CD4-positive, alpha-beta T cell treated with Interleukin-6 at 100 ng/mL for 8 hours (primary cell): Measurements from ENCODE around the gene DENND6A.
"Not testable (repeated sequence)": the region's sequence is repeated elsewhere in the genome, so short reads cannot be mapped to it uniquely, and the experiment has no call there.

ENCODE experiments used
- DNase-seq: peaks from one replicate; pipeline ENCODE4 v3.0.0-alpha.2; 2020; ENCODE audit warnings: mixed read lengths, low spot score

The DENND6A gene, protein sequence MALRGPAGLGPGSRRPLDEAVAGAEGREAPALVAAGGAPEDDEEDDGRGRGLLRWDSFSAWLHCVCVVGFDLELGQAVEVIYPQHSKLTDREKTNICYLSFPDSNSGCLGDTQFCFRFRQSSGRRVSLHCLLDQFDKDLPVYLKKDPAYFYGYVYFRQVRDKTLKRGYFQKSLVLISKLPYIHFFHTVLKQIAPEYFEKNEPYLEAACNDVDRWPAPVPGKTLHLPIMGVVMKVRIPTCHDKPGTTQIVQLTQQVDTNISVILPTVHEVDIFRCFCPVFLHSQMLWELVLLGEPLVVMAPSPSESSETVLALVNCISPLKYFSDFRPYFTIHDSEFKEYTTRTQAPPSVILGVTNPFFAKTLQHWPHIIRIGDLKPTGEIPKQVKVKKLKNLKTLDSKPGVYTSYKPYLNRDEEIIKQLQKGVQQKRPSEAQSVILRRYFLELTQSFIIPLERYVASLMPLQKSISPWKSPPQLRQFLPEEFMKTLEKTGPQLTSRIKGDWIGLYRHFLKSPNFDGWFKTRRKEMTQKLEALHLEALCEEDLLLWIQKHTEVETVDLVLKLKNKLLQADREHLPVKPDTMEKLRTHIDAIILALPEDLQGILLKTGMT

GRCh38 chr3:57692396-57693147, at the start of gene DENND6A:
DENND6A (minus strand) TSS chr3:57693077; CDS start chr3:57693018, 59 bp downstream.
- peak; percentile 95 for DNase-seq

GRCh38 chr3:57740027-57740426, 47.1 kb upstream of the DENND6A start:
- no peak for DNase-seq

- DNase-seq = no peak
Measured at GRCh38 chr3:57738391-57738790, 45.5 kb upstream of the DENND6A start.

- no peak for DNase-seq
Measured at GRCh38 chr3:57737840-57738239, 45.0 kb upstream of the DENND6A start.

DNA sequence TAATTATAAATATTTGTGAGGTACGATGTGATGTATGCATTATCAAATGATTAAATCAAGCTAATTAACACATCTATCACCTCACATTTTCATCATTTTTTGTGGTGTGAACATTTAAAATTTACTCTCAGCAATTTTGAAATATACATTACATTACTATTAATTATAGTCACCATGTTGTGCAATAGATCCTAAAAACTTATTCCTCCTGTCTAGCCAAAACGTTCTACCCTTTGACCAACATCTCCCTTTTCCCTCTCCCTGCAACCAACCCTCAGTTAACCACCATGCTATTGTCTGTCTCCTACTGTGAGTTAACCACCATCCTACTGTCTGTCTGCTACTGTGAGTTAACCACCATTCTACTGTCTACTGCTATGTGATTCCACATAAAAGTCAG, 42.5 kb upstream of the DENND6A start:
- DNase-seq = no peak

GRCh38 chr3:57733790-57734189, 40.9 kb upstream of the DENND6A start:
- DNase-seq = no peak

GRCh38 chr3:57731311-57731710, 38.4 kb upstream of the DENND6A start:
- DNase-seq = no peak

- DNase-seq = no peak
Measured at GRCh38 chr3:57730682-57731081, 37.8 kb upstream of the DENND6A start.

GRCh38 chr3:57729334-57730045, 36.6 kb upstream of the DENND6A start:
- DNase-seq = no peak

DNA sequence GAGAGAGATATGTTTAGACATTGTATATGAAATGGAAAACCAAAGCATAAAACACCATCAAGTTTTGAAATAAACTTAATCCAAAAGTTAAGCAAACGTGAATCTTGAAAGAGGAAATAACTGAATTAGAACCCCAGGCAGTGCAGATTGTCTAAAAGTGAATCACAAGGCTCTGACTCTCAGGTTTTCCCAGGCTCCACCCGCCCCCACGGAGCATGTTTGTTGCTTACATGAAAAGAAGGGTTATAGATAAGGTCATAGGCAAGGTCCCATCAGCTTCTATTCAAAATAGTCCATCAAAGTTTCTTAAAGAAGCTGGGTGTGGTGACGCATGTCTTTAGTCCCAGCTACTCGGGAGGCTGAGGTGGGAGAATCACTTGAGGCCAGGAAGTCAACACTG, 34.2 kb upstream of the DENND6A start:
- DNase-seq = no peak

DNA sequence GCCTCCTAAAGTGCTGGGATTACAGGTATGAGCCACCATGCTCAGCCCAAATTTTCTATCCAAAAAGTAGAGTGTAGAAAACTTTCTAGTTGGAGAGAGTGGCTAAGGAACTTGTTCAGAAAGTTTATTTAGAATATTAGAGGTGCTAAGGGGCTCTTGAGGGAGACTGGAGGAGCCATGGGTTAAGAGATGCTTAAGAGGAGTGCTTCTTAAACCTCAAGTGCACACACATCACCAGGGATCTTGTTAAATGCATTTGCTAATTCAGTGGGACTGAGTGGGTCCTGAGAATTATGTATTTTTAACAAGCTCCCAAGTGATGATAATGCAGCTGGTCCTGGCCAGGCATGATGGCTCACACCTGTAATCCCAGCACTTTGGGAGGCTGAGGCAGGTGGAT, 33.5 kb upstream of the DENND6A start:
- DNase-seq = no peak

DNA sequence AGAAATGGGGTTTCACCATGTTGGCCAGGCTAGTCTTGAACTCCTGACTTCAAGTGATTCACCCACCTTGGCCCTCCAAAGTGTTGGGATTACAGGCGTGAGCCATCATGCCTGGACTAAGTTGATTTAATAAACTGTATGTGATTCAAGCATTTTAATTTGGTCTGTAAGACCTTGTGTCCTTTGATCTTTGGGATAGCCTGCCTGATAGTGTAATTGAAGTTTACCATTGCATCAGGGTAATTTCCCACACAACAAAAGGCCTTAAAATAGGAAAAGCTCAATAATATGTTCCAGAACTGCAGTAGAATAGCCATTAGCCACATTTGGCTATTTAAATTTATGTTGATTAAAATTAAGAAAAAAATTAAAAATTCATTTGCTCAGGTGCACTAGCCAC, 25.2 kb upstream of the DENND6A start:
- DNase-seq = no peak

- no peak for DNase-seq
Measured at GRCh38 chr3:57717205-57717868, 24.5 kb upstream of the DENND6A start.

- DNase-seq = no peak
Measured at GRCh38 chr3:57715686-57716085, 22.8 kb upstream of the DENND6A start.

DNA sequence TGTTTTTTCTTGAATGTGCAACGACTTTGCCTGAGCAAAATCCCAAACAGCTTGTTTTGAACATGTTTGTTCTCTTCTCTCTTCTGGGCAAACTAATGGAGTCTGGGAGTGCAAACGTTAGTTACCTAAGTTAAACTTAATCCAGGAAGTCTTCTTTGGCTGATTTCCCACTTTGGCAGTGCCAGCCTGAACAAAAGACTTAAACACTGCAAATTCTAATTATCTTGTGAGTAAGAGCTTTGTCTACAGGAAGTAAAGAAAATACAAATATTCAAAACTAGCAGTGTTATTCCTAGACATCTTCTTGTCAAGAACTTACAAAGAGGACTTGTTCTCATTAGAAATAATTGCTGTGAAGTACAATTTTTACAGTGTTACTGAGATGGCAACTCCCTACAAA, 16.7 kb upstream of the DENND6A start:
- DNase-seq = no peak

- DNase-seq = no peak
Measured at GRCh38 chr3:57709031-57709430, 16.2 kb upstream of the DENND6A start.

GRCh38 chr3:57706462-57706861, 13.6 kb upstream of the DENND6A start:
- no peak for DNase-seq

GRCh38 chr3:57705351-57705750, 12.5 kb upstream of the DENND6A start:
- DNase-seq = not testable (repeated sequence)

GRCh38 chr3:57701781-57702180, 8.9 kb upstream of the DENND6A start:
- DNase-seq = no peak

GRCh38 chr3:57700737-57701136, 7.9 kb upstream of the DENND6A start:
- DNase-seq = no peak

DNA sequence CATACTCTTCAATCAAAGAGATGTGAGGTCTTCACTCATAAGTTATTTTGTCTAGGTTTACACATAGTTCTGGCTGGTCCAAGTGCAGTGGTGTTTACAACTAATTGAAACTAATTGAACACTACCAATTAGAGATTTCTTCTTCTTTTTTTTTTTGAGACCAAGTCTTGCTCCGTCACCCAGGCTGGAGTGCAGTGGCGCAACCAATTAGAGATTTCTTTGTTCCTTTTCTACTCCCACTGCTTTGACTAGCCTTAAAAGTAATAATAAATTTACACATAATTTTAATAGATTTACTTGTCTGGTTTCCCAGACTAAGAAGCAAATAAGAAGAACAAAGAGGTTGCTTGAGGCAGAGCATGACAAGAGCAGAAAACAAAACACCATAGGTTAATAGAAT, 6.7 kb upstream of the DENND6A start:
- DNase-seq = no peak

DNA sequence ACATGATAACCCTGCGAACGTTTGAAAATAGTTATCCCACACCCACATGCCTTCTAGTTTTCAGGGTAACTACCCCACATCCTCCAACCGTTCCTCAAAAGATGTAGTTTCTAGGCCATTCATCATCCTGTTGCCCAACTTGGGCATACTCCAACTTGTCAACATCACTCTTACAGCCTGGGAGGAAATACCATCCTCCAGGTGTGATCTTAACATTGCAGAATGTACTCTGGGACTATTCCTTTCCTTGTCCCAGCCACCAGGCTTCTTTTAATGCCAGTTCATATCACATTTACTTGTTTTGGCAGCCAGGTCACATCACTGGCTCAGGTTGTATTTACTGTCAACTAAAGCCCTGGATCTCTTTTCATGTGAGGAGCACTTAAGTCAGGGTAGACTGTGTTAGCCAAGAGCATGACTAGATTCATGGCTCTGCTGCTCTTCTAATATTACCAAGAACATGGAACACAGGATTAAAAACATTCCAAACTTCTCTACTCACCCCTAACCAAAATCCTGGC, 4.0 kb upstream of the DENND6A start:
- DNase-seq = no peak
